Body of pancreas (tissue), 4 donors: ENCODE data around the gene LPP. TPM values are rescaled to one million over a fixed set of nuclear protein-coding genes. Genes with fewer than 3 reads are reported as not detected.
"Not testable (repeated sequence)": the region's sequence is repeated elsewhere in the genome, so short reads cannot be mapped to it uniquely, and the experiment has no call there.

Source experiments
- ATAC-seq: fragments of 150-250 bp; one replicate; pipeline ENCODE4 v1.9.1; 2016
- DNase-seq, 4 donors: peaks; one replicate each; pipeline ENCODE4 v3.0.0-alpha.2; 2019
- H3K27ac ChIP-seq, 4 donors: fragments of 200-600 bp; sonication (generic); 1 replicate in 3 of 4; 2 replicates in 1 of 4; pipeline versions ENCODE4 v1.5.1 to v1.6.1; 2016 to 2019; ENCODE audit warnings: mild to moderate bottlenecking in 1 of 4, mixed read lengths in 1 of 4, moderate library complexity in 1 of 4
- H3K27me3 ChIP-seq, 2 donors: fragments of 200-600 bp; sonication (generic); one replicate each; pipeline ENCODE4 v1.6.0; 2016; ENCODE audit warnings: mild to moderate bottlenecking in 1 of 2
- H3K36me3 ChIP-seq, 2 donors: fragments of 200-600 bp; sonication (generic); replicated peaks in 1 of 2; 2 replicates each; pipeline ENCODE4 v1.5.1; 2016; ENCODE audit warnings: low read depth in 2 of 2; ENCODE audit not compliant: insufficient read depth in 1 of 2
- H3K4me1 ChIP-seq: fragments of 200-600 bp; sonication (generic); one replicate; pipeline ENCODE4 v1.6.0; 2016
- H3K4me3 ChIP-seq, 2 donors: fragments of 200-600 bp; sonication (generic); 1 replicate in 1 of 2; 2 replicates in 1 of 2; pipeline ENCODE4 v1.5.1; 2016 to 2019
- H3K9me3 ChIP-seq, 3 donors: fragments of 200-600 bp; sonication (generic); 1 replicate in 2 of 3; 2 replicates in 1 of 3; pipeline ENCODE4 v1.5.1; 2016
- CTCF ChIP-seq, 7 experiments: fragments of 450-650 bp in 4 of 7; fragments of 200-600 bp in 3 of 7; sonication (generic) in 3 of 7; IDR thresholded peaks; one replicate each; pipeline ENCODE4 v1.5.1; 2016 to 2019; ENCODE audit warnings: antibody characterized with exemption in 7 of 7
- POLR2A ChIP-seq, 3 donors: fragments of 450-650 bp; IDR thresholded peaks; one replicate each; pipeline ENCODE4 v1.6.1; 2016; ENCODE audit warnings: antibody characterized with exemption in 3 of 3, mild to moderate bottlenecking in 2 of 3
- WGBS, 2 donors: methylation state at CpG; one replicate each; pipeline ENCODE4 v1.1.5; 2017; 5-methylcytosine and 5-hydroxymethylcytosine counted together
- intact Hi-C: fragments of 100-400 bp; cut with DNase I; formaldehyde crosslinking; loops from one replicate; pipeline ENCODE4 v1.15.1; 2023
- total RNA-seq, 2 donors: library from RNA; depleted of rRNA; stranded (reverse); fragments of >200 nt; gene quantifications; one replicate each; pipeline ENCODE4 v1.1.0, GENCODE V29; 2016

LPP gene
- total RNA-seq, 2 donors from 2014 or later: 60.6 to 65.1 TPM

GRCh38 chr3:188421151-188421821 lies 267.3 kb downstream of the LPP start:
- ATAC-seq (peak; percentile 71), DNase-seq (no peak)
- no peaks in the 10 kb centered on the region for H3K36me3 ChIP-seq

GRCh38 chr3:188421836-188422540 lies 268.0 kb downstream of the LPP start:
- Histone ChIP-seq H3K27me3 (no peaks in the 10 kb centered on the region), H3K4me3 (no peak overlapping the region), H3K36me3 (no peaks in the 10 kb centered on the region), H3K9me3 (no peaks in the 10 kb centered on the region), H3K27ac (peak overlapping the region in 3 of 4 donors; percentile 43 to 56 (median 50)), H3K4me1 (peaks cover 21% of the 10 kb centered on the region)
- ATAC-seq: peak; percentile 79
- intact Hi-C loops: no loop called here
- 39 to 43% methylated on average over 6 of the region's 6 CpGs for WGBS, 2 donors
- TF ChIP-seq CTCF (IDR thresholded peaks at IDR 0.05) (no peak), POLR2A (IDR thresholded peaks at IDR 0.05) (no peak)
- DNase-seq: peak; percentile 41 to 61 (median 52)

More at GRCh38 chr3:188421151-188421821, 267.3 kb downstream of the LPP start:
- no peaks in the 10 kb centered on the region for H3K9me3 ChIP-seq
- H3K27ac ChIP-seq: peak overlapping the region in 3 of 4 donors; percentile 43 to 56 (median 50)
- intact Hi-C loops: no loop called here
- TF ChIP-seq POLR2A (IDR thresholded peaks at IDR 0.05) (no peak), CTCF (IDR thresholded peaks at IDR 0.05) (no peak)
- H3K4me1 ChIP-seq: peaks cover 21% of the 10 kb centered on the region
- no peak overlapping the region for H3K4me3 ChIP-seq
- H3K27me3 ChIP-seq: no peaks in the 10 kb centered on the region
- 28 to 29% methylated on average over 2 of the region's 2 CpGs for WGBS, 2 donors

- 88 to 95% methylated on average over 3 to 4 of the region's 4 CpGs for WGBS, 2 donors
- intact Hi-C loops: not testable (repeated sequence)
Observed at GRCh38 chr3:188427981-188428380, 274.0 kb downstream of the LPP start.

GRCh38 chr3:188431040-188431439 lies 277.1 kb downstream of the LPP start:
- Histone ChIP-seq H3K27me3 (no peaks in the 10 kb centered on the region), H3K9me3 (no peaks in the 10 kb centered on the region), H3K4me1 (peaks cover 25% of the 10 kb centered on the region), H3K27ac (no peak overlapping the region), H3K4me3 (no peak overlapping the region), H3K36me3 (no peaks in the 10 kb centered on the region)
- intact Hi-C loops: no loop called here
- 94 to 97% methylated on average over 5 of the region's 5 CpGs for WGBS, 2 donors
- ATAC-seq (no peak), DNase-seq (no peak)
- TF ChIP-seq POLR2A (IDR thresholded peaks at IDR 0.05) (no peak), CTCF (IDR thresholded peaks at IDR 0.05) (no peak)

More at GRCh38 chr3:188427981-188428380, 274.0 kb downstream of the LPP start:
- DNase-seq, ATAC-seq, H3K27ac ChIP-seq, H3K9me3 ChIP-seq, H3K4me1 ChIP-seq, H3K27me3 ChIP-seq, H3K4me3 ChIP-seq, H3K36me3 ChIP-seq: not testable (repeated sequence)

GRCh38 chr3:188431553-188431952 lies 277.6 kb downstream of the LPP start:
- TF ChIP-seq POLR2A (IDR thresholded peaks at IDR 0.05) (no peak), CTCF (IDR thresholded peaks at IDR 0.05) (no peak)
- Histone ChIP-seq H3K4me1 (peaks cover 25% of the 10 kb centered on the region), H3K27ac (peak overlapping the region in 1 of 4 donors; percentile 12), H3K27me3 (no peaks in the 10 kb centered on the region), H3K4me3 (no peak overlapping the region), H3K9me3 (no peaks in the 10 kb centered on the region), H3K36me3 (no peaks in the 10 kb centered on the region)
- DNase-seq: no peak
- intact Hi-C loops: no loop called here
- 72 to 94% methylated on average over 3 of the region's 3 CpGs for WGBS, 2 donors
- ATAC-seq: no peak
